A549 (cell line): ENCODE data around the gene C12orf75. TPM values are rescaled to one million over a fixed set of nuclear protein-coding genes. Genes with fewer than 3 reads are reported as not detected.
A peak's percentile ranks its signal among the peaks of the same experiment; 100 is the strongest.

ENCODE experiments used
- ATAC-seq, 2 experiments: fragments of 200-7000 bp in 1 of 2; fragments of >200 bp in 1 of 2; cut with Nextera tagmentation in 1 of 2; cut with Tn5 transposase in 1 of 2; 3 replicates each; pipeline versions ENCODE4 v1.8.0 to v1.9.1; 2018 to 2020; ENCODE audit warnings: mild to moderate bottlenecking in 1 of 2, moderate library complexity in 1 of 2
- CTCF ChIA-PET: fragments of 300-600 bp; sonication (Branson Sonifier 250); formaldehyde crosslinking; extraction: SDS; loops from one replicate; lab custom pipeline; 2021; ENCODE audit warnings: antibody characterized with exemption, inconsistent platforms; lab: Yijun Ruan, JAX
- POLR2A ChIA-PET: fragments of 350-600 bp; formaldehyde crosslinking; extraction: SDS; loops from one replicate; lab custom pipeline; 2021; ENCODE audit warnings: antibody characterized with exemption, inconsistent platforms; lab: Yijun Ruan, JAX
- DNase-seq, 2 experiments: peaks; one replicate each; pipeline versions ENCODE4 v3.0.0 to v3.0.0-alpha.2; 2011 to 2016; ENCODE audit warnings: low read depth in 1 of 2, low spot score in 1 of 2
- FAIRE-seq: peaks from 2 replicates; lab custom pipeline; 2011; peaks lifted over from hg19 to GRCh38; lab: Jason Lieb, UNC
- H3K27ac ChIP-seq, 2 experiments: fragments of >200 bp; sonication (Bioruptor Twin); formaldehyde crosslinking; 3 replicates each; pipeline ENCODE4 v1.5.1; 2016 to 2017
- H3K4me1 ChIP-seq: fragments of >200 bp; sonication (Bioruptor Twin); formaldehyde crosslinking; 3 replicates; pipeline ENCODE4 v1.6.1; 2016
- H3K4me2 ChIP-seq: fragments of >200 bp; sonication (Bioruptor Twin); formaldehyde crosslinking; 3 replicates; pipeline ENCODE4 v1.6.1; 2016
- H3K4me3 ChIP-seq: fragments of >200 bp; sonication (Bioruptor Twin); formaldehyde crosslinking; 3 replicates; pipeline ENCODE4 v1.5.1; 2016
- H3K9me3 ChIP-seq: fragments of >200 bp; sonication (Bioruptor Twin); formaldehyde crosslinking; 3 replicates; pipeline ENCODE4 v1.6.1; 2016
- BHLHE40 ChIP-seq: IDR thresholded peaks from 2 replicates; pipeline ENCODE4 v1.6.1; 2012; ENCODE audit warnings: low read depth, low read length, inconsistent platforms
- CEBPB ChIP-seq, 2 experiments: fragments of >200 bp in 1 of 2; sonication (Bioruptor Twin) in 1 of 2; formaldehyde crosslinking in 1 of 2; IDR thresholded peaks; 2 replicates each; pipeline ENCODE4 v1.6.1; 2012 to 2016
- EP300 ChIP-seq, 2 experiments: fragments of >200 bp; sonication (Bioruptor Twin); formaldehyde crosslinking; IDR thresholded peaks; 2 replicates in 1 of 2; 3 replicates in 1 of 2; pipeline ENCODE4 v1.6.1; 2016 to 2017
- ESRRA ChIP-seq: fragments of 150-350 bp; IDR thresholded peaks from 2 replicates; pipeline ENCODE4 v1.6.1; 2014; ENCODE audit warnings: mild to moderate bottlenecking, low read length, borderline replicate concordance
- FOSL2 ChIP-seq, 2 experiments: fragments of 450-650 bp in 1 of 2; fragments of >200 bp in 1 of 2; sonication (Bioruptor Twin) in 1 of 2; formaldehyde crosslinking; IDR thresholded peaks; 2 replicates each; pipeline versions ENCODE4 v1.5.0 to v1.6.1; 2016 to 2020; ENCODE audit warnings: mild to moderate bottlenecking in 1 of 2, moderate library complexity in 1 of 2
- GATA3 ChIP-seq: IDR thresholded peaks from 2 replicates; pipeline ENCODE4 v1.6.1; 2012; ENCODE audit warnings: borderline replicate concordance
- HOXB13 ChIP-seq: fragments of 250-450 bp; sonication (Bioruptor Pico); IDR thresholded peaks from 2 replicates; pipeline ENCODE4 v1.5.0; 2020; ENCODE audit warnings: low read depth, mild to moderate bottlenecking, moderate library complexity
- JUN ChIP-seq, 2 experiments: fragments of >200 bp; sonication (Bioruptor Twin); formaldehyde crosslinking; IDR thresholded peaks; 2 replicates in 1 of 2; 3 replicates in 1 of 2; pipeline ENCODE4 v1.6.1; 2016 to 2017
- JUNB ChIP-seq: fragments of >200 bp; sonication (Bioruptor Twin); formaldehyde crosslinking; IDR thresholded peaks from 2 replicates; pipeline ENCODE4 v1.6.1; 2016
- MYC ChIP-seq: IDR thresholded peaks from 2 replicates; pipeline ENCODE4 v1.6.1; 2012; ENCODE audit warnings: mild to moderate bottlenecking, inconsistent platforms, low read length, improper control_type of control experiment, borderline replicate concordance
- NPAS2 ChIP-seq: fragments of 250-450 bp; sonication (Bioruptor Pico); IDR thresholded peaks from 2 replicates; pipeline ENCODE4 v1.8.0; 2022; ENCODE audit warnings: mild to moderate bottlenecking, moderate library complexity, borderline replicate concordance
- NR3C1 ChIP-seq: fragments of >200 bp; sonication (Bioruptor Twin); formaldehyde crosslinking; IDR thresholded peaks from 3 replicates; pipeline ENCODE4 v1.6.1; 2017
- POLR2A ChIP-seq: IDR thresholded peaks from 2 replicates; pipeline ENCODE4 v1.6.1; 2012; ENCODE audit warnings: mild to moderate bottlenecking, low read length
- POLR2AphosphoS2 ChIP-seq: conservative IDR thresholded peaks from 2 replicates; pipeline ENCODE4 v1.6.1; 2012; ENCODE audit warnings: low read length, improper control_type of control experiment, inconsistent platforms
- RCOR1 ChIP-seq: fragments of 150-350 bp; IDR thresholded peaks from 2 replicates; pipeline ENCODE4 v1.6.1; 2014; ENCODE audit warnings: antibody characterized with exemption, low read length, low read depth
- RNF2 ChIP-seq: fragments of 200-600 bp; sonication (generic); IDR thresholded peaks from 2 replicates; pipeline ENCODE4 v1.6.1; 2016; ENCODE audit warnings: low read depth, mild to moderate bottlenecking, antibody characterized with exemption, moderate library complexity, borderline replicate concordance
- SMC3 ChIP-seq: fragments of >200 bp; sonication (Bioruptor Twin); formaldehyde crosslinking; IDR thresholded peaks from 3 replicates; pipeline ENCODE4 v1.6.1; 2018; ENCODE audit warnings: inconsistent platforms
- SREBF2 ChIP-seq: fragments of 450-650 bp; IDR thresholded peaks from 2 replicates; pipeline ENCODE4 v1.6.1; 2014; ENCODE audit warnings: mild to moderate bottlenecking, moderate library complexity
- TFCP2L1 ChIP-seq: fragments of 250-450 bp; sonication (Bioruptor Pico); IDR thresholded peaks from 2 replicates; pipeline ENCODE4 v1.5.0; 2021; ENCODE audit warnings: mild to moderate bottlenecking
- ZFP36 ChIP-seq: fragments of 450-650 bp; IDR thresholded peaks from 2 replicates; pipeline ENCODE4 v1.6.1; 2014; ENCODE audit warnings: borderline replicate concordance; ENCODE audit not compliant: partially characterized antibody
- ZNF302 ChIP-seq: fragments of 250-450 bp; sonication (Bioruptor Pico); IDR thresholded peaks from 2 replicates; pipeline ENCODE4 v1.9.0; 2021; ENCODE audit warnings: inconsistent platforms, mild to moderate bottlenecking, moderate library complexity
- WGBS: methylation state at CpG from one replicate; pipeline ENCODE4 v1.1.6; 2017; ENCODE audit errors: missing lambda C conversion rate; 5-methylcytosine and 5-hydroxymethylcytosine counted together
- polyA plus RNA-seq, 4 experiments: library from polyadenylated mRNA; depleted of rRNA in 3 of 4; stranded (reverse); fragments of >200 nt; fragmentation: RNase III in 1 of 4; extraction: RNeasy Plus Mini Kit Qiagen cat#74134 plus additional on column Dnase treatment in 1 of 4; gene quantifications; 2 replicates in 3 of 4; 3 replicates in 1 of 4; pipeline ENCODE4 v1.2.3, GENCODE V29; 2011 to 2017
- TF ChIP-seq, protein P1 (sequence below): fragments of 450-650 bp; IDR thresholded peaks from 2 replicates; pipeline ENCODE4 v1.6.1; 2014; ENCODE audit warnings: antibody characterized with exemption
- TF ChIP-seq, protein P2 (sequence below): fragments of >200 bp; sonication (Bioruptor Twin); formaldehyde crosslinking; IDR thresholded peaks from 3 replicates; pipeline ENCODE4 v1.6.1; 2016
- TF ChIP-seq, protein P3 (sequence below): fragments of >200 bp; sonication (Bioruptor Twin); formaldehyde crosslinking; IDR thresholded peaks from 3 replicates; pipeline ENCODE4 v1.5.1; 2016

The C12orf75 gene
- polyA plus RNA-seq, 2 of the 4 experiments (the other 2 are of a cell fraction), result 210 to 298 TPM

DNA sequence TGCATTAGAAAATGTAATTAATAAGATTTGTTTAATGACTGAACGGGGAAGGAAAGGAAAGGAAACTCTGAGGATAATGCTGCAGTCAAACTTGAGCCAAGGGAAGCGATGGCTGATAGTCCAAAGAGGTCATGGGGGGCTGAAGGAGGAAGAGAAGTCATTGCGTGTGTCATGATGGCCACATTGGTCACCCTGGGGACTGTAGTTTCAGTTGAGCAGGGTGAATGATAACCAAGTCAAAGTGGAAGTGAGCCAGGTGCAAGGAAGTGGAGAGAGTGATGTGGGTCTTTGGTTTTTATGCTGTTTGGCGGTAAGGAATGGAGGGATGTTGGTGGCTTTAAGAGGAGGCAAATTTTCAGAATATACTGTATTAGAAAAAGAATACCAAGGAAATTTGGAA is 21.6 kb downstream of the C12orf75 start:
- ChIA-PET POLR2A (interaction anchor here (1.1 kb wide), 1 partner anchor 116 kb away, joined by 3 read pairs; the partner anchor contains the start of gene APPL2), CTCF (interaction anchor here (1.0 kb wide), 1 partner anchor 31 kb away, joined by 3 read pairs; no protein-coding TSS in a partner anchor)
- no peak for DNase-seq
- TF ChIP-seq RNF2 (no peak), CEBPB (IDR thresholded peaks at IDR 0.05) (no peak), ESRRA (no peak), ZNF302 (CRISPR knock-in tag) (no peak), BHLHE40 (no peak)
- Histone ChIP-seq H3K4me3 (no peak overlapping the region), H3K27ac (peak overlapping the region in 1 of 2 experiments; percentile 43; a peak in 2 of 6 replicates), H3K4me2 (no peak overlapping the region; the same call in 2 of the 3 replicates), H3K9me3 (no peaks in the 10 kb centered on the region), H3K4me1 (peaks cover 55% of the 10 kb centered on the region)
- whole genome bisulfite sequencing, result 95% methylated on average over 4 of the region's 4 CpGs
- ATAC-seq, result no peak
- FAIRE-seq, result no peak

DNA sequence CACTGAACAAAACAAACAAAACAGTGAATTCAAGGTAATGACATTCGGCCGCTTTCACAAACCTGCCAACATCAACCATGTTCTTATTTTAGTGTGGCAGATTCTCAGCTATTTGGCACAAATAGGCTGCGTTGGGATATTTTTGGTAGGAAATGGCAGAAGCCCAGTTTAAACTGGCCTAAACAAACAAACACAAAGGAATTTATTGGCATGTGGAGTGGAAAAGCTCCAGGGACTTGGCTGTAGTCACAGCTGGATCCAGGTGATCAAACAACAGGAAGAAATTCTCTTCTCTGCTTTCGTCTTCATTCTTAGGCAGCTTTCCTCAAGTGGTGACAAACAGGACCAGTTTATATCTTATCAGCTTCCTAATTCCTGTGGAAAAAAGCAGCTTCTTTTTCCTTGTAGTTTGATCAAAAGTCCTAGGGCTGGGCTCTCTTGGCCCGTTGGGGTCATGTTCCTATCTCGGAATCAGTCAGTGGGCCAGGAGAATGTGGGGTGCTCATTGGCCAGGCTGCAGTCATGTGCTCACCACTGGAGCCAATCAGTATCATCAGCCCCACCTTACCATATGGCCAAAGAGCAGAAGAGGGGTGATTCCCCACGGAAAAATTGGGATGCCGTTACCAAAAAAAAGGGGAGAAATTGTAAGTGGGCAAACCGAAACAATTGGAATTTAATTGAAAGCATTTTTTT is 22.6 kb downstream of the C12orf75 start:
- TF ChIP-seq GATA3, result peak; percentile 35; the same call in 1 of the 2 replicates
- no peak for TF ChIP-seq SREBF2
- TF ChIP-seq, protein P1, sequence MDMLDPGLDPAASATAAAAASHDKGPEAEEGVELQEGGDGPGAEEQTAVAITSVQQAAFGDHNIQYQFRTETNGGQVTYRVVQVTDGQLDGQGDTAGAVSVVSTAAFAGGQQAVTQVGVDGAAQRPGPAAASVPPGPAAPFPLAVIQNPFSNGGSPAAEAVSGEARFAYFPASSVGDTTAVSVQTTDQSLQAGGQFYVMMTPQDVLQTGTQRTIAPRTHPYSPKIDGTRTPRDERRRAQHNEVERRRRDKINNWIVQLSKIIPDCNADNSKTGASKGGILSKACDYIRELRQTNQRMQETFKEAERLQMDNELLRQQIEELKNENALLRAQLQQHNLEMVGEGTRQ, result 0 out of 2 replicates have a peak, but pooled peaks have one; percentile 16
- no peak for TF ChIP-seq MYC
- ChIA-PET CTCF (interaction anchor here (0.5 to 1.2 kb wide), 3 partner anchors 8 to 30 kb away, joined by 3 read pairs; no protein-coding TSS in a partner anchor), POLR2A (interaction anchor here (0.6 to 1.1 kb wide), 2 partner anchors 23 to 117 kb away, joined by 3 read pairs; partner anchors contain the start of gene APPL2)
- ATAC-seq, result no peak
- FAIRE-seq, result peak; percentile 61
- DNase-seq, result peak in 1 of 2 experiments; percentile 29
- Histone ChIP-seq H3K4me2 (peak overlapping the region; percentile 52), H3K4me1 (peaks cover 66% of the 10 kb centered on the region), H3K4me3 (no peak overlapping the region), H3K27ac (peak overlapping the region in 1 of 2 experiments; percentile 51; a peak in 3 of 6 replicates), H3K9me3 (no peaks in the 10 kb centered on the region)
- WGBS, result 61% methylated on average over 9 of the region's 9 CpGs

DNA sequence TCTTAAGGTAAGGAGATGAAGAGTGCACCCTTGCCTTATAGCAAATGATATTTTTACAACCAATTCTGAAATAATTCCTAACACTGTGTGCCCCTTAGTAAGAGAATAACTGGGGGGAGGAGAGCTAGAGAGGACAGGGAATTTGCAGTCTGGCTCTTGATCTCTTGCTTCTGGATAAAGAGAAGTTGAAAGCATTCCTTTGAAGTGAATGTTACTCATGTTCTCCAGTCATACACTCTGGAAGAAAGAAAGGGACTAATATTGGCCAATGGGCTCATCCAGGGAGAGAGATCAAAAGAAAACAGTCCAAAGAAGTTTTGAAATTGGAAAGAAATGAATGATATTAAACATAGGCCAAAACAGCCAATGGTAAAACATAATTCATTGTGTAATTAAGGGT is 25.3 kb downstream of the C12orf75 start:
- no peaks in the 10 kb centered on the region for H3K9me3 ChIP-seq
- H3K27ac ChIP-seq, result peak overlapping the region; percentile 71 to 84; a peak in 5 of 6 replicates
- no peak for FAIRE-seq
- peak in 1 of 2 experiments; percentile 36 for DNase-seq
- peaks cover 78% of the 10 kb centered on the region for H3K4me1 ChIP-seq
- H3K4me3 ChIP-seq, result no peak overlapping the region
- TF ChIP-seq HOXB13 (CRISPR knock-in tag) (no peak), EP300 (IDR thresholded peaks at IDR 0.05) (peak; percentile 17 to 38; a peak in 2 of 5 replicates), NPAS2 (CRISPR knock-in tag) (no peak), ZFP36 (no peak), JUN (IDR thresholded peaks at IDR 0.05) (0 out of 5 replicates have a peak, but pooled peaks of 1 of the 2 experiments have one; percentile 24), SMC3 (no peak), POLR2AphosphoS2 (no peak), GATA3 (peak; percentile 24; the same call in 1 of the 2 replicates), POLR2A (no peak), JUNB (peak; percentile 53), FOSL2 (IDR thresholded peaks at IDR 0.05) (0 out of 2 replicates have a peak, but pooled peaks have one; percentile 11), FOSL2 (CRISPR knock-in tag; IDR thresholded peaks at IDR 0.05) (0 out of 2 replicates have a peak, but pooled peaks have one; percentile 10), TFCP2L1 (no peak), NR3C1 (no peak), RCOR1 (no peak)
- TF ChIP-seq, protein P2, sequence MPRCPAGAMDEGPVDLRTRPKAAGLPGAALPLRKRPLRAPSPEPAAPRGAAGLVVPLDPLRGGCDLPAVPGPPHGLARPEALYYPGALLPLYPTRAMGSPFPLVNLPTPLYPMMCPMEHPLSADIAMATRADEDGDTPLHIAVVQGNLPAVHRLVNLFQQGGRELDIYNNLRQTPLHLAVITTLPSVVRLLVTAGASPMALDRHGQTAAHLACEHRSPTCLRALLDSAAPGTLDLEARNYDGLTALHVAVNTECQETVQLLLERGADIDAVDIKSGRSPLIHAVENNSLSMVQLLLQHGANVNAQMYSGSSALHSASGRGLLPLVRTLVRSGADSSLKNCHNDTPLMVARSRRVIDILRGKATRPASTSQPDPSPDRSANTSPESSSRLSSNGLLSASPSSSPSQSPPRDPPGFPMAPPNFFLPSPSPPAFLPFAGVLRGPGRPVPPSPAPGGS, result no peak
- TF ChIP-seq, protein P3, sequence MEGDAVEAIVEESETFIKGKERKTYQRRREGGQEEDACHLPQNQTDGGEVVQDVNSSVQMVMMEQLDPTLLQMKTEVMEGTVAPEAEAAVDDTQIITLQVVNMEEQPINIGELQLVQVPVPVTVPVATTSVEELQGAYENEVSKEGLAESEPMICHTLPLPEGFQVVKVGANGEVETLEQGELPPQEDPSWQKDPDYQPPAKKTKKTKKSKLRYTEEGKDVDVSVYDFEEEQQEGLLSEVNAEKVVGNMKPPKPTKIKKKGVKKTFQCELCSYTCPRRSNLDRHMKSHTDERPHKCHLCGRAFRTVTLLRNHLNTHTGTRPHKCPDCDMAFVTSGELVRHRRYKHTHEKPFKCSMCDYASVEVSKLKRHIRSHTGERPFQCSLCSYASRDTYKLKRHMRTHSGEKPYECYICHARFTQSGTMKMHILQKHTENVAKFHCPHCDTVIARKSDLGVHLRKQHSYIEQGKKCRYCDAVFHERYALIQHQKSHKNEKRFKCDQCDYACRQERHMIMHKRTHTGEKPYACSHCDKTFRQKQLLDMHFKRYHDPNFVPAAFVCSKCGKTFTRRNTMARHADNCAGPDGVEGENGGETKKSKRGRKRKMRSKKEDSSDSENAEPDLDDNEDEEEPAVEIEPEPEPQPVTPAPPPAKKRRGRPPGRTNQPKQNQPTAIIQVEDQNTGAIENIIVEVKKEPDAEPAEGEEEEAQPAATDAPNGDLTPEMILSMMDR, result no peak
- TF ChIP-seq, all 56 proteins: peak for 5
- POLR2A ChIA-PET, result interaction anchor here (3.1 kb wide), 1 partner anchor 120 kb away, joined by 21 read pairs; the partner anchor contains the start of gene APPL2
- ATAC-seq, result peak; percentile 63 to 65
- peak overlapping the region; percentile 72 for H3K4me2 ChIP-seq
- CTCF ChIA-PET, result no interaction called here
